CD4-positive, alpha-beta T cell treated with Interleukin-6 for 4 hours (primary cell): ENCODE data around the gene SDR42E2.
"Not testable (repeated sequence)": the region's sequence is repeated elsewhere in the genome, so short reads cannot be mapped to it uniquely, and the experiment has no call there.

Source experiments
- DNase-seq: peaks from one replicate; pipeline ENCODE4 v3.0.0-alpha.2; 2020; ENCODE audit warnings: mixed read lengths

SDR42E2 gene

GRCh38 chr16:22163806-22164205 is 1.5 kb downstream of the SDR42E2 start:
- no peak for DNase-seq

GRCh38 chr16:22164482-22164881 is 2.2 kb downstream of the SDR42E2 start:
- DNase-seq, result no peak

DNA sequence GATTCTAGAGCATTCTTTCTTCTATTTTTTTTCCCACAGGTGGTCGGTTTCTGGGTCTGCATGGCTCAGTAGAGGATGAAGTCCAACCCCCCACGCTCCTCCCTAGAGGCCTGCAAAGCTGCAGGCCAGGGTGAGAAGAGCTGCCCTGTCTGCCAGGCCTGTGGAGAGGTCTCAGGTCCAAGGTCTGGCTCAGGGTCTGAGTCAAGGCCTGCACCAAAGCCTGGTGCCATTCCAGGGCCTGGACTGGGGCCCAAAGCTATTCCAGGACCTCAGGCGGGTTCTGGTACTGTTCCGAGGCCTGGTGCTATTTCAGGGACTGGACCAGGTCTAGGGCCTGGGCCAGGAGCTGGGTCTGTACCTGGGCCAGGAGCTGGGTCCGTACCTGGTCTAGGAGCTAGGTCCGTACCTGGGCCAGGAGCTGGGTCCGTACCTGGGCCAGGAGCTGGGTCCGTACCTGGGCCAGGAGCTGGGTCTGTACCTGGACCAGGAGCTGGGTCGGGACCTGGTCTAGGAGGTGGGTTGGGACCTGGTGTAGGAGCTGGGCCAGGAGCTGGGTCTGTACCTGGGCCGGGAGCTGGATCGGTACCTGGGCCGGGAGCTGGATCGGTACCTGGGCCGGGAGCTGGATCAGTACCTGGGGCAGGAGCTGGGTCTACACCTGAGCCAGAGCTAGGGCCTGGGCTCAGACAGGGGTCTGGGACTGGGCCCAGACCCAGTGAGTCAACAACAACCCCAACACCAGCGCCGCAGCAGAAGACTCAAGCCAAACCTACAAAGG is 3.4 kb downstream of the SDR42E2 start:
- no peak for DNase-seq

GRCh38 chr16:22171953-22172352 is 9.6 kb downstream of the SDR42E2 start:
- DNase-seq, result no peak

DNA sequence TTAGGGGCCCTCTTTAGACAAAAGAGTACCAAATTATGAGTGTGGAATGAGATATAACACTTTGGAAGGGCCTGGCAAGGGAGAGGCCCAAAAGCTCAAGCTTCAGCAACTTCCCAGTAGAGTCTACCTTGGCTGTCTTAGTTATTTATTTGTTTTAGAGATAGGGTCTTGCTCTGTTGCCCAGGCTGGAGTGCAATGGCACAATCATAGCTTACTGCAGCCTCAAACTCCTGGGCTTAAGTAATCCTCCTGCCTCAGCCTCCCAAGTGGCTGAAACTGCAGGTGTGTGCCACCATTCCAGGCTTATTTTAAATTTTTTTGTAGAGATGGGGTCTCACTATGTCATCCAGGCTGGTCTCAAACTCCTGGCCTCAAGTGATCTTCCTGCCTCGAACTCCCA is 10.3 kb downstream of the SDR42E2 start:
- not testable (repeated sequence) for DNase-seq

GRCh38 chr16:22174642-22175041 is 12.3 kb downstream of the SDR42E2 start:
- no peak for DNase-seq

DNA sequence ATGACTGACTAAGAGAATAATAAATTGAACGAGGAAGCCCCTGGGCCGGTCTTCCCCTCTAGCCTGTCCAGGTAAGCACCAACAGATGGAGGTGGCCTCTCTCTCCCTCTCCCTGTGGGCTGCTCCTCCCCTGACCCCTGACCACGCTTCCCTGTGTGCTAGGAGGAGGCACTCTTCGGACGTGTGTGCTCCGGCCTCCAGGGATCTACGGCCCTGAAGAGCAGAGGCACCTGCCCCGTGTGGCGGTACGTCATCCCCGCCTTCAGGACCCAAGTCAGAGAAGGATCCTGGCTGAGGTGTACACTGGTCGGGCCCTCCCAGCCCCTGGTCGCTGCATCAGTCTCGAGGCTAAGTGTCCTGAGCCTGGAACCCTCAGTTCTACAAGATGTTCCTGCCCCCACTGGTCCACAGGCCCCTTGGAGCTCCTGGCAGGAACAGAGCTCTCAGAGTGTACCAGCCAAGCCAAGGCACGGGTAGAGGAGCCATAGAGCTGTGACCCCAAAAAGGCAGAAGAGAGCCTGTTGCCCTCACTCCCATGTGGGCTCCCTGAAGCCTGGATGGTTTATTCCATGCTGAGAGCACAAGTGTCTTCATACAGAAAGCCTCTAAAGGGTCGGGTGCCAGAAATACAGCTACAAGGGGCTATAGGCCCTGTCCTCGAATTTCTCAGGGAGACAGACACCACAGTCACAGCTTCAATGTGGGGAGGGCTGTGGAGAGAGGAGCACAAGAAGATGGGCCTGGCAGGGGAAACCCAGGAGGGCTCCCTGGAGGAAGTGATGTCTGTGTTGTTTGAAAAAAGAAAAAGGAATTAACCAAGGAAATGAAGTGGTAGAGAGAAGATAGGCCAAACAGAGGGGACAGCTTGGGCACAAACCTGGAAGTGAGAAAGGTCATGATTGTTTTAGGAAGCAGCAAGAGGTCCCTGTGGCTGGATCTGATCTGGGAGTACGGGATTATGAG is 15.9 kb downstream of the SDR42E2 start:
- no peak for DNase-seq

DNA sequence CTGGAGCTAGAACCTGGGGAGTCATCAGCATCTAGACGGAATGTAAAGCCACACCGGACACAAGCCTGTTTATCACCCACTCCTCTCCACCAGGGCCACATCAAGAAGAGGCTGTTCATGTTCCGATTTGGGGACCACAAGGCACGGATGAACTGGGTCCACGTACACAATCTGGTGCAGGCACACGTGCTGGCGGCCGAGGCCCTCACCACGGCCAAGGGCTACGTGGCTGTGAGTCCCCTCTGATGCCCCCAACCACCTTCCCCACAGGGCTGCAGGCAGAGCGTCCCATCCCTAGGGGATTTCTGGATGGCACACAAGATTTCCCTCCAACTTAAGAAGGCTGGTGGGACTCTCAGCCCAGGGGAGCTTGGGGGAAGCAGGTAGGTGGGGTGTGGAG is 19.1 kb downstream of the SDR42E2 start:
- DNase-seq, result no peak

- DNase-seq, result no peak
Measured at GRCh38 chr16:22181843-22182242, 19.5 kb downstream of the SDR42E2 start.

GRCh38 chr16:22183335-22183734 is 21.0 kb downstream of the SDR42E2 start:
- DNase-seq, result no peak

GRCh38 chr16:22183901-22184614 is 21.8 kb downstream of the SDR42E2 start:
- peak; percentile 32 for DNase-seq

GRCh38 chr16:22184615-22184968 is 22.3 kb downstream of the SDR42E2 start:
- no peak for DNase-seq

GRCh38 chr16:22186517-22186916 is 24.2 kb downstream of the SDR42E2 start:
- DNase-seq, result no peak

- DNase-seq, result no peak
Measured at GRCh38 chr16:22188267-22188594, 25.9 kb downstream of the SDR42E2 start.

GRCh38 chr16:22188595-22189442 is 26.5 kb downstream of the SDR42E2 start:
- DNase-seq, result peak; percentile 76

DNA sequence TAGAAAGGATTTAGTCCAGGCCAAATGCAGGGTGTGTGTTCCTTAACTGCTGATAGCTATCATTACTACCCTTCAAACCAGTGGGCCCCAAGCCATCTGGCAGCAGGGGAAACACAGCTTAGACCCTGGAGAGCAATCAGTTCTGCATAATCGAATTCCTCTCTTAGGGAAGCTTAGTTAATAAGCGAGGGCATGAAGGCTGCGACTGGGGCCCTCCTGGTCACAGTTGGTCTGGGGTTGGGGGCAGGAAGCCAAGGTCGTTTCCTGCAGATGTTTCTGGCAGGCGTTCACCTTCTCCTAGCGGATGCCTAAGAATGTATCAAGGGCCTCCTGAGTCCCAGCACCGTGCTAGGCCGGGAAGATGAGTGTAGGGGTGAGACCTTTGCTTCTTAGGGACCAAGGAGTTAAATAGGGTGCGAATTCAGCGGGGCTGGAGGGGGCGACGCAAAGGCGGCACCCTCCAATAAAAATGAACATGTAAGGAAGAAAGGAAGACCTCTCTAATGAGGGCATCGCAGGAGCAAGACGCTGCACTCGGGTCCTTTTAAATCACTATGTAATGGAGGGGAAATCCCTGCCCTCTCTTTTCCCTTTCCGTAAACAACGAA is 27.3 kb downstream of the SDR42E2 start:
- no peak for DNase-seq

DNA sequence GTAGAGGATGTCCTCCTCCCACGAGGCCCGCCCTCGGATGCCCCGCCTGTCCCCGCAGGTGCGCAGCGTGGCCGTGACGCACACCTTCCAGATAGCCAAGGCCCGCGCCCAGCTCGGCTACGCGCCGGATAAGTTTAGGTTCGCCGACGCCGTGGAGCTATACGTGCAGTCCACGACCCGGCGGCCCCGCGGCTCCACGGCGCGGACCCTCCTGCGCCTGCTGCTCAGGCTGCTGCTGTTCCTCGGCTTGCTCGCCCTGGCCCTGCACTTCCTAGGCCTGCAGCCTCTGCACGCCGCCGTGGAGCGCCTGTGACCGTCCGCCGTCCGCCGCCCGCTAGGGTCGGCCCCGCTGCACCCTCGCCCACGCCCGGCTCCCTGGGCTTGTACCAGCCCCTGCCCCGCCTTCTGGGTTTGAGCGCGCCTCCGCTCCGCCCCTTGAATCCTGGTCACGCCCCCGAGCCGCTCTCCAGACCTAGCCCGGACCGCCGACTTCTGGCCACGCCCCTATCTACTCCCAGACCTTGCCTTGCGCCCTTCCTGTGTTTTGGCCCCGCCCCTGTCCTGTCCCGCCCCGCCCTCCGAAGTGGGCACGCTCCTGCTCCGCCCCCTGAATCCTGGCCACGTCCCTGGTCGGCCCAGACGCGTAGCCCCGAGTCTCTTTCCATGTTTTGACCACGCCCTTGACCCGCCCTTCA is 27.9 kb downstream of the SDR42E2 start:
- DNase-seq, result peak; percentile 99

DNA sequence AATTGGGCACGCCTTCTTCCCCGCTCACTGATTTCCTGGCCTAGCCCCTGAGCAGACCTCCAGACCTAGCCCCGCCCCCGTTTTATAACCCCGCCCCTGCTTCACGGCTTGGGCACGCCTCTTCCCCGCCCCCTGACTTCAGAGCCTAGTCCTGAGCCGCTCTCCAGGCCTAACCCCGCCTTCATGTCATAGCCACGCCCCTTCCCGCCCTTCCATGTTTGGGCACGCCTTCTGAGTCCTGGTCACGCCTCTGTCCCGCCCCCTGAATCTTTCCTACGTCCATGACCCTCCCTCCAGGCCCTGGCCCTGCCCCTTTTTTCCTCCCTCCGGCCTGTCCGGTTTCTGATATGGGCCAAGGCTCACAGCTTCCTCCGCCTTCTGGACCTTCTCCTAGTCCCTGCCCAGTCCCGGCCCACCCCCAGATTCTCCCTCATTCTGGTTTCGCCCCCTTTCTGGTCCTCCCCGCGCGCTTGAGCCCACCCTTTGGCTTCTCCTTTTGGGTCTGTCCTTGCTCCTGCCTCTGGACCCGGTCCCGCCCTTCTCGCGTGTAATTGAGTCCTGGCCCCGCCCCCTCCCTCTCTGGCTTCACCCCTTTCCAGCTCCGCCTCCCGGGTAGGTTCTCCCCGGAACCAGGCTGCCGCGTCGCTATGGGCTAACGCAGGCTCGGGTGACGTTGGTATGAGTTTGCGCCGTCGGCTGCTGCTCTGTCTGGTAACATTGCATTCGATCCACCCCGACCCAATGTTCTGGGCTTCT is 28.6 kb downstream of the SDR42E2 start:
- DNase-seq, result peak; percentile 99

- peak; percentile 41 for DNase-seq
Measured at GRCh38 chr16:22191532-22192260, 29.4 kb downstream of the SDR42E2 start.
